Eye (tissue), 1 donor: ENCODE measurements around the gene GALNT10.

ENCODE experiments used
- DNase-seq: peaks from one replicate; pipeline ENCODE4 v3.0.0-alpha.2; 2015

GALNT10 gene

GRCh38 chr5:154329062-154329461 lies 138.5 kb downstream of the GALNT10 start:
- DNase-seq: no peak

- no peak for DNase-seq
These were observed 139.0 kb downstream of the GALNT10 start for GRCh38 chr5:154329519-154330040.

- DNase-seq: no peak
These were observed 139.6 kb downstream of the GALNT10 start for GRCh38 chr5:154330097-154330667.

- DNase-seq: no peak
These were observed 140.7 kb downstream of the GALNT10 start for GRCh38 chr5:154331232-154331631.

GRCh38 chr5:154331924-154332323 lies 141.4 kb downstream of the GALNT10 start:
- DNase-seq: no peak

GRCh38 chr5:154332451-154332850 lies 141.9 kb downstream of the GALNT10 start:
- DNase-seq: no peak

GRCh38 chr5:154333016-154333415 lies 142.5 kb downstream of the GALNT10 start:
- no peak for DNase-seq

- peak; percentile 38 for DNase-seq
These were observed 144.0 kb downstream of the GALNT10 start for GRCh38 chr5:154334406-154335064.

- DNase-seq: no peak
These were observed 144.5 kb downstream of the GALNT10 start for GRCh38 chr5:154335065-154335448.

- DNase-seq: no peak
These were observed 151.1 kb downstream of the GALNT10 start for GRCh38 chr5:154341620-154342019.

GRCh38 chr5:154342211-154342610 lies 151.7 kb downstream of the GALNT10 start:
- no peak for DNase-seq

GRCh38 chr5:154342963-154343362 lies 152.4 kb downstream of the GALNT10 start:
- DNase-seq: no peak

- DNase-seq: no peak
These were observed 153.9 kb downstream of the GALNT10 start for GRCh38 chr5:154344461-154344860.

- DNase-seq: no peak
These were observed 154.9 kb downstream of the GALNT10 start for GRCh38 chr5:154345255-154345952.

- DNase-seq: no peak
These were observed 155.9 kb downstream of the GALNT10 start for GRCh38 chr5:154346427-154346826.

- DNase-seq: no peak
These were observed 159.2 kb downstream of the GALNT10 start for GRCh38 chr5:154349626-154350264.

GRCh38 chr5:154351141-154351540 lies 160.6 kb downstream of the GALNT10 start:
- DNase-seq: no peak

- no peak for DNase-seq
These were observed 161.0 kb downstream of the GALNT10 start for GRCh38 chr5:154351566-154351965.

- DNase-seq: no peak
These were observed 162.5 kb downstream of the GALNT10 start for GRCh38 chr5:154352960-154353548.

GRCh38 chr5:154355129-154355611 lies 164.6 kb downstream of the GALNT10 start:
- DNase-seq: peak; percentile 57

GRCh38 chr5:154356020-154356655 lies 165.6 kb downstream of the GALNT10 start:
- DNase-seq: no peak

- no peak for DNase-seq
These were observed 166.4 kb downstream of the GALNT10 start for GRCh38 chr5:154356958-154357357.
